Measurements from ENCODE around the gene RIT1.

The RIT1 gene

DNA sequence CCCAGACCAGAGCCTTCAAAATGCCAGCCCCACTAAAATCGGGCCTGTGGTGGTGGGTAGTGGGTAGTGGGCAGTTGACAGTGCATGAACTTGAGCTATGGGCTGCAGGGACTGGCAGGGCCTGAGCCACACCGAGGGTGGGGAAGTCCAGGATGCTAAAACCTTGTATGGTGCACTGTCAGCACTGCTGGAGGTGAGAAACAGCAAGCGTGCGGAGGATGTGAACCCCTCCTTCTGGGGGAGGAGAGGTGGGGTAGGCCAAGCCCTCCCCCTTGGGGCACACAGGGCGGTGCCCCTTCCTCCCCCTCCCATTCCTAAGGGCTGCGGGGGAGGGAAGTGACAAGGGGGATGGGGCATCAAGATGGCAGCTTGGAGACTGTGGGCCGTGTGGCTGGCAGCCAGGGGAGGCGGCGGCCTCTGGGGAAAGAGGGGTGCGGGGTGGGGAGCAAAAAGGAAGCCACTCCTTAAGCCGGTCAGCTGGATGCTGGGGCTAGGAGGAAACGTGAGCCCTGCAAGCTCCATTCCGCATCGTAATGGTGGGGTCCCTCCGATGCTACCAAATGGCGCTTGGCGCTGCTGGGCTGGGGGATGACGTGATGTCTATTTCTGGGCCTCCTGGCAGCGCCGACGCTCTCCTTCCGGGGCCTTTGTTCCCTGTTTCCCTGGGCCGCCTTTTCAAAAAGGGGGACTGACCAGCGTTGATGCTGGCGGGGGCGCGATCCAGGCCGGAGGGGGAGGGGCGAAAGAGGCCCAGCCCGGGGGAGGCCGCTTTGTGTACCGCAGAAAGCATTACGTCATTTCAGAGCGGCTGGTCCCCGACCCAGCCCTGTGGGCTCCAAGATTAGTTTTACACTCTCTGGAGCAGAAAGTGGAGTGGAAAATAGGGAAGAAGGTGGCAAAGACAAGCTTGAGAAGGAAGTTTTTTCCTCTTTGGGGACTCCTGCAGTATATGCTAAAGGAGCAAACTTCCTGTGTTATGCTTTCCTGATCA is 51.0 kb downstream of the RIT1 start:
- H3K27ac ChIP-seq (ENCODE audit: low read depth, low read length): no peak overlapping the region

GRCh38 chr1:155859234-155859829 is 51.8 kb downstream of the RIT1 start, which contains the start of gene SYT11:
Gene SYT11 (plus strand): TSS chr1:155859567. CDS start chr1:155859762, 195 bp downstream.
- no peaks in the 10 kb centered on the region for H3K36me3 ChIP-seq (ENCODE audit: low read length)
- H3K27me3 ChIP-seq (ENCODE audit: low read length): no peaks in the 10 kb centered on the region
- no peak for TF ChIP-seq EZH2phosphoT487 (conservative IDR thresholded peaks at IDR 0.05; ENCODE audit: low read length)
- TF ChIP-seq, protein P1, sequence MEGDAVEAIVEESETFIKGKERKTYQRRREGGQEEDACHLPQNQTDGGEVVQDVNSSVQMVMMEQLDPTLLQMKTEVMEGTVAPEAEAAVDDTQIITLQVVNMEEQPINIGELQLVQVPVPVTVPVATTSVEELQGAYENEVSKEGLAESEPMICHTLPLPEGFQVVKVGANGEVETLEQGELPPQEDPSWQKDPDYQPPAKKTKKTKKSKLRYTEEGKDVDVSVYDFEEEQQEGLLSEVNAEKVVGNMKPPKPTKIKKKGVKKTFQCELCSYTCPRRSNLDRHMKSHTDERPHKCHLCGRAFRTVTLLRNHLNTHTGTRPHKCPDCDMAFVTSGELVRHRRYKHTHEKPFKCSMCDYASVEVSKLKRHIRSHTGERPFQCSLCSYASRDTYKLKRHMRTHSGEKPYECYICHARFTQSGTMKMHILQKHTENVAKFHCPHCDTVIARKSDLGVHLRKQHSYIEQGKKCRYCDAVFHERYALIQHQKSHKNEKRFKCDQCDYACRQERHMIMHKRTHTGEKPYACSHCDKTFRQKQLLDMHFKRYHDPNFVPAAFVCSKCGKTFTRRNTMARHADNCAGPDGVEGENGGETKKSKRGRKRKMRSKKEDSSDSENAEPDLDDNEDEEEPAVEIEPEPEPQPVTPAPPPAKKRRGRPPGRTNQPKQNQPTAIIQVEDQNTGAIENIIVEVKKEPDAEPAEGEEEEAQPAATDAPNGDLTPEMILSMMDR (IDR thresholded peaks at IDR 0.05; ENCODE audit: insufficient read depth, low read length, poor library complexity, severe bottlenecking): no peak
- H3K4me3 ChIP-seq (ENCODE audit: insufficient read depth, low read length, poor library complexity, severe bottlenecking): peak within 1 kb of the TSS; percentile 91
- H2AFZ ChIP-seq (ENCODE audit: low read depth, low read length, severe bottlenecking): peak within 1 kb of the TSS; percentile 75
- peaks cover 24% of the 10 kb centered on the region for H3K79me2 ChIP-seq (ENCODE audit: insufficient read depth, low read length)
- no peaks in the 10 kb centered on the region for H4K20me1 ChIP-seq (ENCODE audit: low read depth, low read length)
- peak within 1 kb of the TSS; percentile 87 for H3K9ac ChIP-seq (ENCODE audit: low read length)
- no peaks in the 10 kb centered on the region for H3K9me3 ChIP-seq (ENCODE audit: insufficient read depth, low read length)
- H3K4me2 ChIP-seq (ENCODE audit: low read depth, low read length, poor library complexity, severe bottlenecking): peak within 1 kb of the TSS; percentile 100
- peak within 1 kb of the TSS; percentile 86 for H3K27ac ChIP-seq (ENCODE audit: low read depth, low read length)
- H3K9me2 ChIP-seq (replicated peaks; ENCODE audit: insufficient read depth, low read length): no peaks in the 10 kb centered on the region
- H3F3A ChIP-seq (ENCODE audit: insufficient read depth): peaks cover 15% of the 10 kb centered on the region

More for the DNA sequence above, 51.0 kb downstream of the RIT1 start:
- H3K9me3 ChIP-seq (ENCODE audit: insufficient read depth, low read length): no peaks in the 10 kb centered on the region
- TF ChIP-seq, protein P1 (IDR thresholded peaks at IDR 0.05; ENCODE audit: insufficient read depth, low read length, poor library complexity, severe bottlenecking): no peak
- TF ChIP-seq EZH2phosphoT487 (conservative IDR thresholded peaks at IDR 0.05; ENCODE audit: low read length): no peak
- H3K27me3 ChIP-seq (ENCODE audit: low read length): no peaks in the 10 kb centered on the region
- H3K4me3 ChIP-seq (ENCODE audit: insufficient read depth, low read length, poor library complexity, severe bottlenecking): no peak overlapping the region
- peaks cover 15% of the 10 kb centered on the region for H3F3A ChIP-seq (ENCODE audit: insufficient read depth)
- H3K9me2 ChIP-seq (replicated peaks; ENCODE audit: insufficient read depth, low read length): no peaks in the 10 kb centered on the region
- H3K9ac ChIP-seq (ENCODE audit: low read length): no peak overlapping the region
- H3K4me2 ChIP-seq (ENCODE audit: low read depth, low read length, poor library complexity, severe bottlenecking): peak overlapping the region; percentile 5
- peak overlapping the region; percentile 1 for H2AFZ ChIP-seq (ENCODE audit: low read depth, low read length, severe bottlenecking)
- H3K36me3 ChIP-seq (ENCODE audit: low read length): no peaks in the 10 kb centered on the region
- H4K20me1 ChIP-seq (ENCODE audit: low read depth, low read length): no peaks in the 10 kb centered on the region
- H3K79me2 ChIP-seq (ENCODE audit: insufficient read depth, low read length): peaks cover 19% of the 10 kb centered on the region

DNA sequence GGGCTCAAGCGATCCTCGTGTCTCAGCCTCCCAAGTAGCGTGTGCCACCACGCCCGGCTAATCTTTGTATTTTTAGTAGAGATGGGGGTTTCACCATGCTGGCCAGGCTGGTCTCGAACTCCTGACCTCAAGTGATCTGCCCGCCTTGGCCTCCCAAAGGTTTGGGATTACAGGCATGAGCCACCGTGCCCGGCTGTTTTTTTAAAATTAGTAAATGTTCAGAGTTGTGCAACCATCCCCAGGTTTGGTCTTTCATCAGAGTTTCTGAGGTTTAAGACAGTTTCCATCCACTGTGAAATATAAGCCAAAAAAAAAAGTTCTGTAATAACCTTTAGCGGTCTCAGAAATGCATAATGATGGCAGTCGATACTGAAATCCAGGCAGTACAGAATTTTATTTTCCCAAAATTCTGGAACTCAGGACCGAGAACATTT is 52.3 kb downstream of the RIT1 start:
- Histone ChIP-seq H3K4me3 (ENCODE audit: insufficient read depth, low read length, poor library complexity, severe bottlenecking) (peak overlapping the region; percentile 91), H3K9me2 (replicated peaks; ENCODE audit: insufficient read depth, low read length) (no peaks in the 10 kb centered on the region), H3K9ac (ENCODE audit: low read length) (peak overlapping the region; percentile 87), H3K27me3 (ENCODE audit: low read length) (no peaks in the 10 kb centered on the region), H3F3A (ENCODE audit: insufficient read depth) (peaks cover 15% of the 10 kb centered on the region), H3K27ac (ENCODE audit: low read depth, low read length) (peak overlapping the region; percentile 86), H4K20me1 (ENCODE audit: low read depth, low read length) (no peaks in the 10 kb centered on the region), H3K4me2 (ENCODE audit: low read depth, low read length, poor library complexity, severe bottlenecking) (peak overlapping the region; percentile 100), H3K36me3 (ENCODE audit: low read length) (no peaks in the 10 kb centered on the region; the same call in 1 of the 2 replicates), H3K9me3 (ENCODE audit: insufficient read depth, low read length) (no peaks in the 10 kb centered on the region), H2AFZ (ENCODE audit: low read depth, low read length, severe bottlenecking) (peak overlapping the region; percentile 75), H3K79me2 (ENCODE audit: insufficient read depth, low read length) (peaks cover 24% of the 10 kb centered on the region)
- no peak for TF ChIP-seq EZH2phosphoT487 (conservative IDR thresholded peaks at IDR 0.05; ENCODE audit: low read length)
- TF ChIP-seq, protein P1 (IDR thresholded peaks at IDR 0.05; ENCODE audit: insufficient read depth, low read length, poor library complexity, severe bottlenecking): no peak

Data from SU-DHL-6 (cell line).